Suprapubic skin (tissue), 4 donors: Measurements from ENCODE around the gene SPOCK1. TPM values are rescaled to one million over a fixed set of nuclear protein-coding genes. Genes with fewer than 3 reads are reported as not detected.

Experiments used
- DNase-seq, 2 donors: peaks; one replicate each; pipeline ENCODE4 v3.0.0-alpha.2; 2019; ENCODE audit warnings: low spot score in 2 of 2
- H3K27ac ChIP-seq: fragments of 200-600 bp; sonication (generic); one replicate; pipeline ENCODE4 v1.5.1; 2019
- H3K27me3 ChIP-seq: fragments of 200-600 bp; sonication (generic); one replicate; pipeline ENCODE4 v1.5.1; 2019
- H3K36me3 ChIP-seq: fragments of 200-600 bp; sonication (generic); one replicate; pipeline ENCODE4 v1.5.1; 2019
- H3K4me1 ChIP-seq: fragments of 200-600 bp; sonication (generic); one replicate; pipeline ENCODE4 v1.5.1; 2019
- H3K4me3 ChIP-seq: fragments of 200-600 bp; sonication (generic); one replicate; pipeline ENCODE4 v1.5.1; 2019; ENCODE audit warnings: mild to moderate bottlenecking
- H3K9me3 ChIP-seq: fragments of 200-600 bp; sonication (generic); one replicate; pipeline ENCODE4 v1.5.1; 2019
- CTCF ChIP-seq, 2 donors: fragments of 200-600 bp in 1 of 2; fragments of 450-650 bp in 1 of 2; sonication (generic) in 1 of 2; IDR thresholded peaks; one replicate each; pipeline ENCODE4 v1.5.1; 2016 to 2019; ENCODE audit warnings: antibody characterized with exemption in 2 of 2, mild to moderate bottlenecking in 1 of 2, moderate library complexity in 1 of 2
- EP300 ChIP-seq: sonication (generic); formaldehyde crosslinking; IDR thresholded peaks from one replicate; pipeline ENCODE4 v1.6.1; 2017; ENCODE audit warnings: antibody characterized with exemption
- POLR2A ChIP-seq, 2 donors: fragments of 450-650 bp; IDR thresholded peaks; one replicate each; pipeline ENCODE4 v1.6.1; 2017; ENCODE audit warnings: antibody characterized with exemption in 2 of 2, mild to moderate bottlenecking in 2 of 2, moderate library complexity in 2 of 2
- POLR2AphosphoS5 ChIP-seq, 3 donors: sonication (generic); formaldehyde crosslinking; IDR thresholded peaks; one replicate each; pipeline ENCODE4 v1.6.1; 2017; ENCODE audit warnings: antibody characterized with exemption in 3 of 3
- WGBS: methylation state at CpG from one replicate; pipeline ENCODE4 v1.1.5; 2018; 5-methylcytosine and 5-hydroxymethylcytosine counted together
- total RNA-seq, 4 donors: library from RNA; depleted of rRNA; stranded (reverse); fragments of >200 nt; gene quantifications; one replicate each; pipeline ENCODE4 v1.1.0, GENCODE V29; 2016

SPOCK1 gene
- total RNA-seq, 4 donors from 2014 or later: 3.9 to 11.6 (median 5.4) TPM

GRCh38 chr5:137313526-137314175, 185.5 kb downstream of the SPOCK1 start:
- no peaks in the 10 kb centered on the region for H3K36me3 ChIP-seq
- peaks cover 10% of the 10 kb centered on the region for H3K4me1 ChIP-seq
- no peak overlapping the region for H3K27ac ChIP-seq
- H3K27me3 ChIP-seq: no peaks in the 10 kb centered on the region
- TF ChIP-seq CTCF (IDR thresholded peaks at IDR 0.05): no peak
- TF ChIP-seq EP300: no peak
- TF ChIP-seq POLR2AphosphoS5 (IDR thresholded peaks at IDR 0.05): no peak
- TF ChIP-seq POLR2A (IDR thresholded peaks at IDR 0.05): no peak
- no peak for DNase-seq
- WGBS: 58% methylated on average over 2 of the region's 2 CpGs
- H3K4me3 ChIP-seq: no peak overlapping the region
- no peaks in the 10 kb centered on the region for H3K9me3 ChIP-seq

GRCh38 chr5:137312011-137312410, 187.1 kb downstream of the SPOCK1 start:
- TF ChIP-seq EP300 (no peak), POLR2AphosphoS5 (IDR thresholded peaks at IDR 0.05) (no peak), CTCF (IDR thresholded peaks at IDR 0.05) (no peak), POLR2A (IDR thresholded peaks at IDR 0.05) (no peak)
- H3K9me3 ChIP-seq: no peaks in the 10 kb centered on the region
- no peak for DNase-seq
- H3K36me3 ChIP-seq: no peaks in the 10 kb centered on the region
- H3K4me1 ChIP-seq: peaks cover 10% of the 10 kb centered on the region
- WGBS: 66% methylated on average over 2 of the region's 2 CpGs
- H3K4me3 ChIP-seq: no peak overlapping the region
- H3K27me3 ChIP-seq: no peaks in the 10 kb centered on the region
- no peak overlapping the region for H3K27ac ChIP-seq

GRCh38 chr5:137310051-137310730, 188.9 kb downstream of the SPOCK1 start:
- no peak for DNase-seq
- peaks cover 7% of the 10 kb centered on the region for H3K4me1 ChIP-seq
- no peaks in the 10 kb centered on the region for H3K36me3 ChIP-seq
- no peak overlapping the region for H3K27ac ChIP-seq
- no peak for TF ChIP-seq POLR2A (IDR thresholded peaks at IDR 0.05)
- no peak for TF ChIP-seq POLR2AphosphoS5 (IDR thresholded peaks at IDR 0.05)
- no peak for TF ChIP-seq EP300
- no peak for TF ChIP-seq CTCF (IDR thresholded peaks at IDR 0.05)
- no peaks in the 10 kb centered on the region for H3K9me3 ChIP-seq
- H3K4me3 ChIP-seq: no peak overlapping the region
- 37% methylated on average over 5 of the region's 5 CpGs for WGBS
- no peaks in the 10 kb centered on the region for H3K27me3 ChIP-seq

- no peak for DNase-seq
- no peaks in the 10 kb centered on the region for H3K9me3 ChIP-seq
- no peaks in the 10 kb centered on the region for H3K36me3 ChIP-seq
- H3K4me1 ChIP-seq: peaks cover 7% of the 10 kb centered on the region
- H3K27ac ChIP-seq: no peak overlapping the region
- no peak overlapping the region for H3K4me3 ChIP-seq
- TF ChIP-seq CTCF (IDR thresholded peaks at IDR 0.05) (no peak), POLR2A (IDR thresholded peaks at IDR 0.05) (no peak), POLR2AphosphoS5 (IDR thresholded peaks at IDR 0.05) (no peak), EP300 (no peak)
- 95% methylated on average over 2 of the region's 2 CpGs for WGBS
- H3K27me3 ChIP-seq: no peaks in the 10 kb centered on the region
Measured at GRCh38 chr5:137309290-137309689, 189.8 kb downstream of the SPOCK1 start.

GRCh38 chr5:137308311-137308710, 190.8 kb downstream of the SPOCK1 start:
- Histone ChIP-seq H3K4me3 (no peak overlapping the region), H3K4me1 (peaks cover 7% of the 10 kb centered on the region), H3K27me3 (no peaks in the 10 kb centered on the region), H3K27ac (no peak overlapping the region), H3K36me3 (no peaks in the 10 kb centered on the region), H3K9me3 (no peaks in the 10 kb centered on the region)
- no peak for DNase-seq
- 84% methylated on average over 3 of the region's 3 CpGs for WGBS
- TF ChIP-seq POLR2A (IDR thresholded peaks at IDR 0.05) (no peak), EP300 (no peak), CTCF (IDR thresholded peaks at IDR 0.05) (no peak), POLR2AphosphoS5 (IDR thresholded peaks at IDR 0.05) (no peak)
